PFSK-1 (cell line): ENCODE data around the gene USP2. TPM values are rescaled to one million over a fixed set of nuclear protein-coding genes. Genes with fewer than 3 reads are reported as not detected.

ENCODE experiments used
- FOXP2 ChIP-seq: optimal IDR thresholded peaks from 2 replicates; pipeline ENCODE3; 2011; ENCODE audit warnings: borderline replicate concordance, control low read depth, inconsistent platforms; ENCODE audit not compliant: insufficient read depth; ENCODE audit errors: extremely low read length, extremely low read depth
- POLR2AphosphoS5 ChIP-seq: IDR thresholded peaks from 2 replicates; pipeline ENCODE4 v1.6.1; 2012; ENCODE audit warnings: low read depth, mild to moderate bottlenecking, control low read depth, low read length, moderate library complexity
- REST ChIP-seq, 2 experiments: IDR thresholded peaks; 2 replicates each; pipeline versions ENCODE4 v1.6.1 to v1.8.0; 2011 to 2012; ENCODE audit warnings: low read depth in 2 of 2, low read length in 2 of 2, control low read depth in 1 of 2, inconsistent platforms in 1 of 2, mild to moderate bottlenecking in 1 of 2, moderate library complexity in 1 of 2; ENCODE audit not compliant: insufficient read depth in 1 of 2
- SIN3A ChIP-seq: IDR thresholded peaks from 2 replicates; pipeline ENCODE4 v1.6.1; 2012; ENCODE audit warnings: mild to moderate bottlenecking, low read length, moderate library complexity, borderline replicate concordance; ENCODE audit not compliant: insufficient read depth
- TAF1 ChIP-seq: IDR thresholded peaks from 2 replicates; pipeline ENCODE4 v1.6.1; 2012; ENCODE audit warnings: low read length, control low read depth, borderline replicate concordance; ENCODE audit not compliant: insufficient read depth
- polyA plus RNA-seq: library from polyadenylated mRNA; unstranded; fragments of >200 nt; gene quantifications from one replicate; pipeline ENCODE4 v1.2.1, GENCODE V29; 2012; ENCODE audit warnings: low read depth, missing spikeins; ENCODE audit not compliant: insufficient read length

The USP2 gene
- polyA plus RNA-seq: not detected

- TF ChIP-seq SIN3A: peak; percentile 100
- peak; percentile 76 for TF ChIP-seq FOXP2
- TF ChIP-seq TAF1: no peak
Measured at GRCh38 chr11:119381181-119381988, at the start of gene USP2. Gene USP2 (minus strand): TSS chr11:119381690. CDS start chr11:119373480, 8,210 bp downstream.

- no peak for TF ChIP-seq FOXP2
- no peak for TF ChIP-seq SIN3A
- TF ChIP-seq REST (IDR thresholded peaks at IDR 0.05; ENCODE audit: insufficient read depth in 1 of 2, low read depth in 2 of 2, low read length in 2 of 2): no peak
- TF ChIP-seq POLR2AphosphoS5: no peak
- TF ChIP-seq TAF1: no peak
Measured at GRCh38 chr11:119427279-119427678, 45.8 kb upstream of the USP2 start.

- TF ChIP-seq TAF1 (no peak), REST (IDR thresholded peaks at IDR 0.05; ENCODE audit: insufficient read depth in 1 of 2, low read depth in 2 of 2, low read length in 2 of 2) (no peak), POLR2AphosphoS5 (no peak), SIN3A (no peak), FOXP2 (no peak)
Measured at GRCh38 chr11:119426142-119426541, 44.7 kb upstream of the USP2 start.

- no peak for TF ChIP-seq FOXP2
- no peak for TF ChIP-seq REST (IDR thresholded peaks at IDR 0.05; ENCODE audit: insufficient read depth in 1 of 2, low read depth in 2 of 2, low read length in 2 of 2)
- no peak for TF ChIP-seq POLR2AphosphoS5
- no peak for TF ChIP-seq SIN3A
- TF ChIP-seq TAF1: no peak
Measured at GRCh38 chr11:119424775-119425174, 43.3 kb upstream of the USP2 start.

GRCh38 chr11:119424276-119424675, 42.8 kb upstream of the USP2 start:
- no peak for TF ChIP-seq SIN3A
- TF ChIP-seq POLR2AphosphoS5: no peak
- no peak for TF ChIP-seq TAF1
- no peak for TF ChIP-seq FOXP2
- TF ChIP-seq REST (IDR thresholded peaks at IDR 0.05; ENCODE audit: insufficient read depth in 1 of 2, low read depth in 2 of 2, low read length in 2 of 2): no peak
